IMR-90 (cell line): Measurements from ENCODE around the gene ST3GAL5. TPM values are rescaled to one million over a fixed set of nuclear protein-coding genes. Genes with fewer than 3 reads are reported as not detected.

Experiments used
- ATAC-seq: fragments of 200-7000 bp; cut with Tn5 transposase; 2 replicates; pipeline ENCODE4 v1.9.1; 2020; ENCODE audit warnings: low read depth, mild to moderate bottlenecking, moderate library complexity
- BruUV-seq: library from RNA; stranded (reverse); fragments of 400-500 nt; replicated peaks from 2 replicates; lab custom pipeline; 2021; lab: Mats Ljungman, UMichigan
- CTCF ChIA-PET: fragments of 300-600 bp; formaldehyde crosslinking; extraction: SDS; loops from one replicate; lab custom pipeline; 2021; ENCODE audit warnings: antibody characterized with exemption; lab: Yijun Ruan, JAX
- POLR2A ChIA-PET: fragments of 300-600 bp; sonication (Branson Sonifier 250); formaldehyde crosslinking; loops from one replicate; lab custom pipeline; 2022; ENCODE audit warnings: antibody characterized with exemption; ENCODE audit not compliant: unreplicated experiment; lab: Charles Lee
- DNase-seq: peaks from one replicate; pipeline ENCODE4 v3.0.0; 2013
- H2AFZ ChIP-seq: replicated peaks from 2 replicates; pipeline ENCODE3; 2013; ENCODE audit warnings: low read length, mild to moderate bottlenecking; ENCODE audit not compliant: poor library complexity
- H2AK5ac ChIP-seq: 2 replicates; pipeline ENCODE4 v1.6.1; 2013; ENCODE audit warnings: low read depth, low read length, inconsistent platforms
- H2AK9ac ChIP-seq: replicated peaks from 2 replicates; pipeline ENCODE3; 2013; ENCODE audit warnings: mild to moderate bottlenecking, low read depth, low read length, moderate library complexity; ENCODE audit not compliant: poor library complexity
- H2BK120ac ChIP-seq: 2 replicates; pipeline ENCODE4 v1.6.1; 2013; ENCODE audit warnings: low read depth, low read length, inconsistent platforms
- H2BK15ac ChIP-seq: 3 replicates; pipeline ENCODE4 v1.6.1; 2013; ENCODE audit warnings: low read depth, low read length, inconsistent platforms
- H2BK20ac ChIP-seq: 2 replicates; pipeline ENCODE4 v1.6.1; 2013; ENCODE audit warnings: low read depth, mild to moderate bottlenecking, inconsistent platforms, low read length, moderate library complexity
- H2BK5ac ChIP-seq: 2 replicates; pipeline ENCODE4 v1.6.1; 2013; ENCODE audit warnings: mild to moderate bottlenecking, low read depth, low read length, inconsistent platforms; ENCODE audit not compliant: poor library complexity, severe bottlenecking
- H3K14ac ChIP-seq: replicated peaks from 2 replicates; pipeline ENCODE4 v1.6.1; 2013; ENCODE audit warnings: low read depth, low read length, inconsistent platforms
- H3K18ac ChIP-seq: 2 replicates; pipeline ENCODE4 v1.6.1; 2013; ENCODE audit warnings: low read depth, low read length, control low read depth
- H3K23ac ChIP-seq: 2 replicates; pipeline ENCODE4 v1.6.1; 2013; ENCODE audit warnings: low read depth, low read length, inconsistent platforms
- H3K27ac ChIP-seq: 2 replicates; pipeline ENCODE4 v1.5.1; 2013; ENCODE audit warnings: mild to moderate bottlenecking, control low read depth, low read length; ENCODE audit not compliant: insufficient read depth
- H3K27me3 ChIP-seq: 2 replicates; pipeline ENCODE4 v1.6.1; 2013; ENCODE audit warnings: low read length; ENCODE audit not compliant: control insufficient read depth, insufficient read depth
- H3K36me3 ChIP-seq: 2 replicates; pipeline ENCODE4 v1.6.1; 2013; ENCODE audit warnings: low read length, mixed read lengths; ENCODE audit not compliant: control insufficient read depth, insufficient read depth
- H3K4ac ChIP-seq: 2 replicates; pipeline ENCODE4 v1.6.1; 2013; ENCODE audit warnings: low read depth, low read length, inconsistent platforms
- H3K4me1 ChIP-seq: 2 replicates; pipeline ENCODE4 v1.6.1; 2013; ENCODE audit warnings: low read length, mixed read lengths; ENCODE audit not compliant: control insufficient read depth, insufficient read depth
- H3K4me2 ChIP-seq: 2 replicates; pipeline ENCODE4 v1.6.1; 2013; ENCODE audit warnings: low read depth, mild to moderate bottlenecking, control low read depth, low read length, moderate library complexity
- H3K4me3 ChIP-seq: 2 replicates; pipeline ENCODE4 v1.5.1; 2013; ENCODE audit warnings: low read depth, mild to moderate bottlenecking, control low read depth, low read length, moderate library complexity; ENCODE audit not compliant: insufficient read depth
- H3K56ac ChIP-seq: 2 replicates; pipeline ENCODE4 v1.6.1; 2013; ENCODE audit warnings: low read length, inconsistent platforms; ENCODE audit not compliant: insufficient read depth; ENCODE audit errors: extremely low read depth
- H3K79me1 ChIP-seq, 2 experiments: 2 replicates each; pipeline ENCODE4 v1.6.1; 2013; ENCODE audit warnings: low read length in 2 of 2, inconsistent platforms in 1 of 2, low read depth in 1 of 2
- H3K9ac ChIP-seq: 2 replicates; pipeline ENCODE4 v1.6.1; 2013; ENCODE audit warnings: low read depth, low read length, control low read depth
- H3K9me1 ChIP-seq: 2 replicates; pipeline ENCODE4 v1.6.1; 2013; ENCODE audit warnings: low read length, inconsistent platforms; ENCODE audit not compliant: insufficient read depth
- H3K9me3 ChIP-seq: 2 replicates; pipeline ENCODE4 v1.6.1; 2013; ENCODE audit warnings: low read length; ENCODE audit not compliant: control insufficient read depth, insufficient read depth
- H4K20me1 ChIP-seq: 2 replicates; pipeline ENCODE4 v1.6.1; 2013; ENCODE audit warnings: low read length, inconsistent platforms; ENCODE audit not compliant: insufficient read depth
- H4K5ac ChIP-seq: 2 replicates; pipeline ENCODE4 v1.6.1; 2013; ENCODE audit warnings: mild to moderate bottlenecking, low read depth, low read length, control low read depth
- H4K8ac ChIP-seq, 2 experiments: 2 replicates each; pipeline ENCODE4 v1.6.1; 2013; ENCODE audit warnings: low read depth in 2 of 2, low read length in 2 of 2, control low read depth in 1 of 2, inconsistent platforms in 1 of 2
- H4K91ac ChIP-seq: 2 replicates; pipeline ENCODE4 v1.6.1; 2013; ENCODE audit warnings: low read depth, low read length, inconsistent platforms; ENCODE audit not compliant: insufficient read depth
- BHLHE40 ChIP-seq: fragments of 150-350 bp; IDR thresholded peaks from 2 replicates; pipeline ENCODE4 v1.6.1; 2016; ENCODE audit warnings: mild to moderate bottlenecking, low read depth, low read length
- CHD1 ChIP-seq: IDR thresholded peaks from 2 replicates; pipeline ENCODE4 v1.6.1; 2012; ENCODE audit warnings: low read depth, low read length, improper control_type of control experiment
- MAFK ChIP-seq: IDR thresholded peaks from 2 replicates; pipeline ENCODE4 v1.6.1; 2012; ENCODE audit warnings: low read depth, low read length, improper control_type of control experiment
- NFE2L2 ChIP-seq: fragments of 150-350 bp; IDR thresholded peaks from 2 replicates; pipeline ENCODE4 v1.6.1; 2016; ENCODE audit warnings: low read depth, mild to moderate bottlenecking, low read length
- RAD21 ChIP-seq: IDR thresholded peaks from 2 replicates; pipeline ENCODE4 v1.6.1; 2012; ENCODE audit warnings: low read length, improper control_type of control experiment
- USF2 ChIP-seq: fragments of 150-350 bp; IDR thresholded peaks from 2 replicates; pipeline ENCODE4 v1.6.1; 2017; ENCODE audit warnings: mild to moderate bottlenecking, antibody characterized with exemption, low read length, low read depth
- WGBS, 2 experiments: methylation state at CpG; one replicate each; pipeline versions ENCODE4 v1.1.5 to v1.1.7; 2013; ENCODE audit warnings: missing lambda C conversion rate in 2 of 2; ENCODE audit not compliant: insufficient read length in 1 of 2; ENCODE audit errors: extremely low coverage in 2 of 2; 5-methylcytosine and 5-hydroxymethylcytosine counted together
- dilution Hi-C: fragments of 300-500 bp; cut with HindIII; formaldehyde crosslinking; loops from one replicate; pipeline ENCODE4 v1.14.3; 2018; ENCODE audit warnings: low sequenced_read_pairs; ENCODE audit not compliant: unreplicated experiment
- in situ Hi-C: fragments of 300-500 bp; cut with MboI; formaldehyde crosslinking; loops from 3 replicates; pipeline ENCODE4 v1.14.3; 2019; ENCODE audit warnings: low sequenced_read_pairs, inconsistent platforms, mixed read lengths
- intact Hi-C: fragments of 100-400 bp; cut with micrococcal nuclease; formaldehyde crosslinking; loops from 2 replicates; pipeline ENCODE4 v1.10.0; 2022
- polyA plus RNA-seq, 3 experiments: library from polyadenylated mRNA; depleted of rRNA; stranded (reverse); fragments of >200 nt; gene quantifications; 2 replicates each; pipeline ENCODE4 v1.2.3, GENCODE V29; 2012; ENCODE audit warnings: low replicate concordance in 1 of 3
- total RNA-seq: library from RNA; depleted of rRNA; stranded (reverse); fragments of >200 nt; gene quantifications from 2 replicates; pipeline ENCODE4 v1.2.3, GENCODE V29; 2012

ST3GAL5 gene
- total and polyA plus RNA-seq, 2 of the 4 experiments (the other 2 are of a cell fraction): 16.8 to 21.0 TPM

- Histone ChIP-seq H4K20me1 (peaks cover 4% of the 10 kb centered on the region; the same call in 1 of the 2 replicates), H3K27ac (no peak overlapping the region), H2AK5ac (peak overlapping the region; percentile 35), H3K4me2 (no peak overlapping the region), H3K56ac (no peak overlapping the region), H2BK15ac (0 out of 3 replicates have a peak overlapping the region, but pooled peaks have one; percentile 14), H4K5ac (no peak overlapping the region), H3K79me1 (peaks cover 3 to 6% of the 10 kb centered on the region in 2 experiments; a peak in 2 of 4 replicates), H3K4me1 (peaks cover 13% of the 10 kb centered on the region), H2AFZ (no peak overlapping the region), H3K4me3 (no peak overlapping the region), H3K18ac (no peak overlapping the region), H2BK20ac (0 out of 2 replicates have a peak overlapping the region, but pooled peaks have one; percentile 1), H4K8ac (no peak overlapping the region), H2BK5ac (no peak overlapping the region), H2BK120ac (no peak overlapping the region), H3K27me3 (no peaks in the 10 kb centered on the region), H3K36me3 (peaks cover 2% of the 10 kb centered on the region; the same call in 1 of the 2 replicates), H3K9me1 (peaks cover 6% of the 10 kb centered on the region; the same call in 1 of the 2 replicates), H3K9ac (no peak overlapping the region), H2AK9ac (no peak overlapping the region), H4K91ac (peak overlapping the region; percentile 31), H3K23ac (no peak overlapping the region), H3K9me3 (no peaks in the 10 kb centered on the region), H3K14ac (0 out of 2 replicates have a peak overlapping the region, but pooled peaks have one; percentile 32), H3K4ac (peak overlapping the region; percentile 11; the same call in 1 of the 2 replicates)
- TF ChIP-seq NFE2L2: no peak
- TF ChIP-seq CHD1: no peak
- TF ChIP-seq RAD21: no peak
- no peak for TF ChIP-seq BHLHE40
- TF ChIP-seq MAFK: no peak
- no peak for TF ChIP-seq USF2
- intact Hi-C loops: loop anchor here (10.0 kb wide), 1 partner anchor 60 kb away; no protein-coding TSS in a partner anchor
- no peak for ATAC-seq
- CTCF ChIA-PET: interaction anchor here (0.7 kb wide), 1 partner anchor 9 kb away, joined by 3 read pairs; no protein-coding TSS in a partner anchor
- BruUV-seq: no TSS peak
- dilution Hi-C loops: no loop called here
- no CpG with 5 or more reads among the region's 2 CpGs for WGBS, 2 experiments
- in situ Hi-C loops: no loop called here
- DNase-seq: no peak
- POLR2A ChIA-PET: no interaction called here
These were observed 24.1 kb downstream of the ST3GAL5 start for GRCh38 chr2:85864654-85865053.
